Uterine smooth muscle cell (primary cell): ENCODE data around the gene OR2J3. TPM values are rescaled to one million over a fixed set of nuclear protein-coding genes. Genes with fewer than 3 reads are reported as not detected.

Experiments
- total RNA-seq: library from RNA; depleted of rRNA; stranded (reverse); fragments of >200 nt; gene quantifications from 2 replicates; pipeline ENCODE4 v1.2.3, GENCODE V29; 2014

OR2J3 gene
- total RNA-seq, result not detected in 2 replicates

GRCh38 chr6:29107758-29108157, at the start of gene OR2J3:
Gene OR2J3, plus strand, starts transcription at chr6:29108058. Its CDS starts 3,833 bp downstream, at chr6:29111891.

DNA sequence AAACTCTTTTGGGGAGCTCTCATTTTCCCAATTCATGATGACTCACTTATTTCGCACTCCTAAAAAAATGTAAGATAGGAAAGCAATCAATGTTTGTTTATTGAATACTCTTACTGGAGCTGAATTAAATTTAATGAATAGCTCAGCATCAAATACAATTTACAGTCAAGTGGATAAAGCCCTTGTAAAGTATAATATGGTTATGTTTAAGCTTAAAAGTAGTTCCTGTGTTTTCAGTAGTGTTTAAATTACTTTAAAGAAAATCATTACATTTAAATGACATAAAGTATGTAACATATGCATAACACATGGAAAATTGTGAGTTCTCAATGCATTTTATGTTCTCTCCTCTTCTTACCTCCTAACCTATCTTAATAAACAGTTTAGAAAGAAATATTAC, 20.6 kb upstream of the OR2J3 start, which contains the start of gene OR2B3:
TSS of gene OR2B3 (minus strand) at position 101 of the 400 bp plus-strand sequence. CDS start at position 36, 65 bp downstream.

DNA sequence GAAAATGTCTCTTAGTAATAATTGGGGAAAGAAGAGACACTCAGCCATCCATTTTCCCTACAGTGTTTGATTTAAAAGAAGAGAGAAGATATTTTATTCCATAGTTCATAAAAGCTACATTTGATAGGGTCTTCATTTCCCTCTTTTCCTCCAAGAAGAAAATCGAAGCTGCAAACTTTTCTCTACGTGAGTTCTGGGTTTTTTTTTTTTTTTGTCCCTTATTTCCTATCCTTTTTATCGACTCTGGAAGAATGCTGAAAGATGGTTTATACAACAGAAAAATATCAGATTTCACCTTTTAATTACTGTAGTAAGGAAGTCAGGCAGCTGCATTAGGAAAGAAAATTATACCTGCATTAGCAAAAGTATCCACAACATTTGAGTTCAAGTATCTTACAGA, 8.7 kb upstream of the OR2J3 start, which contains the start of gene OR2J1:
TSS of gene OR2J1 (plus strand) at position 301 of the 400 bp plus-strand sequence. CDS start 1,453 bp downstream, outside the sequence.

Other genes with a start within 250 kb of the OR2J3 start
- gene TRIM27, start 184.1 kb upstream of the OR2J3 start, total RNA-seq, result 59.9 and 72.1 TPM in 2 replicates
- gene ZNF311, start 102.7 kb upstream of the OR2J3 start, total RNA-seq, result 1.7 and 2.9 TPM in 2 replicates
- gene OR2W1, start 62.9 kb upstream of the OR2J3 start, total RNA-seq, result not detected in 2 replicates
- gene OR2B3, start 20.7 kb upstream of the OR2J3 start, total RNA-seq, result not detected in 2 replicates
- not detected in 2 replicates for gene OR2J1, start 8.6 kb upstream of the OR2J3 start, total RNA-seq
- gene OR2J2, start 62.8 kb downstream of the OR2J3 start, total RNA-seq, result not detected in 2 replicates
- gene OR14J1, start 193.6 kb downstream of the OR2J3 start, total RNA-seq, result not detected in 2 replicates